ENCODE data around the gene PLCB2.

The PLCB2 gene

DNA sequence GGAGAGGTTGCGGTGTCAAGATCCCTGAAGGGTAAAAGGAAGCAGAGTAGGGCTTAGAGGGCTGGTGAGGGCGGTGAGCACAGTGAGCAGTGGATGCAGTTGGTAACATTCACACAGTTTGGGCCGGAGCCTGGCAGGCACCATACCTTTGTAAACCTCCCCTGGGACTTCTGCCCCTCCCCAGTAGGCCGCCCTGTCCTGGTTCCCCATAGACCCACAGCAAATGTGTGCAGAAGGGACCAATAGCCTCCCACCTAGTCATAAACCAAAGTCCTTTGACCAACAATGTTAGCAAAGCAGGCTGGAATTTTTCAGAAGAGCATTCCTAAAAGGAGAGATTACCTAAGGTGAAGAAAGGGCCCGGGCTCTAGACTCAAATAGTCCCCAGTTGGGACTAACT lies 41.4 kb upstream of the PLCB2 start:
- H3K4me3 ChIP-seq (replicated peaks; ENCODE audit: low read depth, low read length), result no peak overlapping the region
- no peak for DNase-seq (ENCODE audit: extremely low read depth, low read depth)
- TF ChIP-seq, protein P1, sequence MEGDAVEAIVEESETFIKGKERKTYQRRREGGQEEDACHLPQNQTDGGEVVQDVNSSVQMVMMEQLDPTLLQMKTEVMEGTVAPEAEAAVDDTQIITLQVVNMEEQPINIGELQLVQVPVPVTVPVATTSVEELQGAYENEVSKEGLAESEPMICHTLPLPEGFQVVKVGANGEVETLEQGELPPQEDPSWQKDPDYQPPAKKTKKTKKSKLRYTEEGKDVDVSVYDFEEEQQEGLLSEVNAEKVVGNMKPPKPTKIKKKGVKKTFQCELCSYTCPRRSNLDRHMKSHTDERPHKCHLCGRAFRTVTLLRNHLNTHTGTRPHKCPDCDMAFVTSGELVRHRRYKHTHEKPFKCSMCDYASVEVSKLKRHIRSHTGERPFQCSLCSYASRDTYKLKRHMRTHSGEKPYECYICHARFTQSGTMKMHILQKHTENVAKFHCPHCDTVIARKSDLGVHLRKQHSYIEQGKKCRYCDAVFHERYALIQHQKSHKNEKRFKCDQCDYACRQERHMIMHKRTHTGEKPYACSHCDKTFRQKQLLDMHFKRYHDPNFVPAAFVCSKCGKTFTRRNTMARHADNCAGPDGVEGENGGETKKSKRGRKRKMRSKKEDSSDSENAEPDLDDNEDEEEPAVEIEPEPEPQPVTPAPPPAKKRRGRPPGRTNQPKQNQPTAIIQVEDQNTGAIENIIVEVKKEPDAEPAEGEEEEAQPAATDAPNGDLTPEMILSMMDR (IDR thresholded peaks at IDR 0.05; ENCODE audit: low read depth, low read length, missing control alignments), result no peak

DNA sequence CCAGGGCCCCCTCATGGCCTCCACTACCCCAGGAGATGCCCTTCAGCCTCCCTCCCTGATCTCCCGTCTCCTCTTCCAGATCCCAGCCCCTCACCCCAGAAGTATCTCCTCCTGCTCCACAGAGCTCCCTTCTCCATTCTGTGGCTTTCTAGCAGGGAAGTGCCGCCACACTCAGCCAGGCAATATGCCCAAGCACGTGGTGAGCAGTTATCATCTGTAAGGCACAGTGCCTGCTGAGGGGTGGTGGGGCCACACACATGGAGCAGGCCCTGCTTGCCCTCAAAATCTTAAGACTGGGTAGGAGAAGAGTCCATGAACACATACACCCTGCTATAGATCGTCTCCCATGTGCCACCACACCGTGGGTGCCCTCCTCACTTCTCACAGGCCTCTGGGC lies 40.7 kb upstream of the PLCB2 start:
- no peak overlapping the region for H3K4me3 ChIP-seq (replicated peaks; ENCODE audit: low read depth, low read length)
- no peak for DNase-seq (ENCODE audit: extremely low read depth, low read depth)
- TF ChIP-seq, protein P1 (IDR thresholded peaks at IDR 0.05; ENCODE audit: low read depth, low read length, missing control alignments), result no peak

DNA sequence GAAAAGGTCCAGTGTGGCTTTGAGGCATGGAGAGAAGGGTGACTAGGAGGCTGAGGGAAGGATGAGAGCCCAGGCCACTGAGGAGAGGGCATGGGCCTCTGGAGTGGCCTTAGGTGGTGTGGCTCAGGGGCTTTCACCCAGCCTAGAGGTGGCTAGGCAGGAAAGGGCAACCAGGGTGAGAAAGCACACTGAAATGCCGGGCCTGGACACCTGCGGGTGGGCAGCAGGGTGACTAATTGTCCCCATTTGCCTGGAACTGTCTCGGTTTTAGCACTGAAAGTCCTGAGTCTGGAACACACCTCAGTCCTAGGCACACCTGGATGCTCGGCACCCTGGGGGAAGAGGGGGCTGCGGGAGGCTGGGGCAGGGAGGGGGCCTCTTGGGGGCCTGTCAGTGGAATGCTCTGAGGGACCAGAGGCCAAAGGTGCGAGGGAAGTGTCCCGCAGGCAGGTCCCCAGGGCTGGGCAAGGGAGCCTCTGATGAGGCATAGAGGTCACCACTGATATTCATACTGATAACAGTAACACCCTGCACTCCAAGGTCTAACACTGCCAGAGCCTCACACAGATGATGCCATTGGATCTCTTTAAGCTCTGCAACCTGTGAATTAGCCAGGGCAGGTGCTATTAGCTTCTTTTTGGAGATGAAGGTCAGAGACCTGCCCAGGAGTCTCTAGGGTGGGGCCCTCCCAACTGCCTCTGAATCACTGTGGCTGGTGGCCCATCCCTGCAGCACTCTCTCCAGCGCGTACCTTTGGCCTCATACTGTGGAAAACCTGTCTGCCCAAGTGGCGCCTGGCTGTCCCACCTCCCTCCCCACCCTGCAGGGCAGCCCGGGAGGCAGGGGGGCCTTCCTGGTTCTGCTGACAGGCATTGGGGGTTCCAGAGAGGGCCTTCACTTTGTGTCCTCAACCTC lies 40.1 kb upstream of the PLCB2 start:
- no peak overlapping the region for H3K4me3 ChIP-seq (replicated peaks; ENCODE audit: low read depth, low read length)
- no peak for DNase-seq (ENCODE audit: extremely low read depth, low read depth)
- TF ChIP-seq, protein P1 (IDR thresholded peaks at IDR 0.05; ENCODE audit: low read depth, low read length, missing control alignments), result no peak

DNA sequence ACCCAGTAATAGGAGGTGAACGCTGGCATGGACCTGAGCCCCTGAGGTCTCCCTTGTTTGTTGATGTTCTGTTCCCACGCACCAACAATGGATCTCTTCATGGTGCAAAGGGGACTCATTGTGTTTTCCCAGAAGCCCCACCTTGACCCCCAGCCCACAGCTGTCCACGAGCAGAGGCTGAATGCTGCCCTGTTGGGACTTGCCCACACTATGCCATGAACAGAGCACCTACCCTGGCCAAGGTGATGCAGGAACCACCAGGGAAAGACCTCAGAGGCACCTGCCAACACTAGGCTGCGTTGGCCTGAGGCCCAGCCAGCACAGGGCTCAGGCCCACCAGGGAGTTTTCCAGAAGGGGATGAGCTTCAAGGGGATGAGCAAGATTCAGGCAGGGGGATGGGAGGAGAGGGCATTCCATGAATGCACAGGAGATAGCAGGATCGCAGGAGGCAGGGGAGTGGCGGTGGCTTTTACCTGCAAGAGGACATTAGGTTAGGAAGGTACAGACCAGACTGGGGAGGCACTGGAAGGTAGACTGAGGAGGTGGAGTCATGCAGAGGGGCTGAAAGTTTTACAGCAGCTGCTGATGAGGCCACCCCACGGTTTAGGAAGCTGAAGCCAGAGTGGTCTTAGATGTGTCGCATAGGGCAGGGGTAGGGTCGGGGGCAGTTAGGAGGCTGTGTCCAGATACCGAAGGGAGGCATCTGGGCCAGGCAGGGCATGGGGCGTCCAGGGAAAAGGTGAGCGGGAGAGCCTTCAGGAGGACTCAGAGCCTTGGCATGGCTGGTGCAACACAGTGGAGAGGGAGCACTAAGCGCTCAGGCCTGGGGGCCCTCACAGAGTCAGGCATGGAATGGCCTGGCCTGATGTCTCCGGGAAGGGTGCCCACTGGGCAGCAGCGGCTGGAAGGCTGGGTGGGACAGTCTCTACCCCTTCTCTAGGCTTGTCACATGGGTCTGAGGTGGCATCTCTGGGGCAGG lies 39.1 kb upstream of the PLCB2 start:
- TF ChIP-seq, protein P1 (IDR thresholded peaks at IDR 0.05; ENCODE audit: low read depth, low read length, missing control alignments), result no peak
- no peak for DNase-seq (ENCODE audit: extremely low read depth, low read depth)
- H3K4me3 ChIP-seq (replicated peaks; ENCODE audit: low read depth, low read length), result no peak overlapping the region

DNA sequence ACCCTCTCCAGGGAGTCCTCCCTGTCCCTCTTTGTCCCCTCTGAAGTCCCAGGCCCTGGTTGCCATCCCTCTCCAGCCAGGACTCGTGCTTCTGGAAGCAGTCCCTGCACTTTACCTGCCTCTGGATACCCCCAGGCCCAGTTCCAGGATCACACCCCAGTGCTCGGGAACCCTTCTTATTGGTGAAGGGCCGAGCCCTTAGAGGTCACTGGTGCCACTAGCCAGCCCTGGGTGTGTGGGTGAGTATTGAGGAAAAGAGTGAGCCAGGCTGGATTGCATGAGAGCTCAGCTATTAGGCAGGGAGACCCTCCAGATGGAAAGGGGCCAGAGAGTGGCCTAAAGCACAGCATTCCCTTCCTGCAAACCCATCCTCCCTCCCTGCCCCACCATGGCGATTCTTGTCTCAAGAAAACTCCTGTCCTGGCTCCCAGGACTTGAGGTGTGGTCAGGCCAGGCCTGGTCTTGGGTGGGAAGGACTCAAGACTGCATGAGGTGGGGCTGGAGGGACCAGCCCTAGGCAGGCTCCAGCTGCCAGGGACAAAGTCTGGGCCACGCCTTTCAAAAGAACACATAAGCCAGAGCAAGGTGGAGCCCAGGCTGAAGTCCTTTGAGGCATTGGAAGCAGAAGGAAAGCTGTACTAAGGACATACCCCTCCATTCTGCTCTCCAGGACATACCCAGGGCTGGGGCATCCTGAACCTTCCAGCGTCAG lies 38.3 kb upstream of the PLCB2 start:
- TF ChIP-seq, protein P1 (IDR thresholded peaks at IDR 0.05; ENCODE audit: low read depth, low read length, missing control alignments), result no peak
- DNase-seq (ENCODE audit: extremely low read depth, low read depth), result no peak

DNA sequence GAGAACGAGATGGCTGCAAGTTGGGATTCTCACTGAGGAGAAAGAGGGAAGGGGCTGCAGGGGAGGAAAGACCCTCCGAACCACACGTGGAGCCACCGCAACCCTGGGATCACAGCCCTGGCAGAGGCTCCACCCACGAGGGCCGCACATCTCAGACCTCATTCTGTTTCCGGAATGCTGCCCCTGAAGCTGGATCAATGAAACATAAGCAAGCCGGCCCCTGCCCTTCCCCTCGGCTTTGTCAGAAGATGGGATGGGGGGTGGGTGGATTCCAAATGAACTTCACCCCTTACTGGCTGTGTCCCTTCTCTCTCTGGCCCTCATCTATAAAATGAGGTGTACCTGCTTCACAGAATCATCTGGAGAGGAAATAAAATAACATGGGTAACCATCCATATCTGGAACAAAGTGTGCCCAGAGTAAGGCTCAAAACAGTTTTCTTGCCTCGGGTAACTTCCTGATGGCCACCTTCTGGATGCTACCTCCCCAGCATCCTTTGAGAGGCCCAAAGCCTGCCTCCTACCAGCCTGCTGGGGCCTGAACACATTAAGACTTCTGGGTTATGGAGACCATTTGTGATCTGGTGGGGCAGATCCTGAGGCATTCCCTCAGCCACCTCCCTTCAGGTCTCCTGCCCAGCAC lies 37.6 kb upstream of the PLCB2 start:
- H3K4me3 ChIP-seq (replicated peaks; ENCODE audit: low read depth, low read length), result no peak overlapping the region
- DNase-seq (ENCODE audit: extremely low read depth, low read depth), result no peak
- TF ChIP-seq, protein P1 (IDR thresholded peaks at IDR 0.05; ENCODE audit: low read depth, low read length, missing control alignments), result no peak

More for the DNA sequence above, 38.3 kb upstream of the PLCB2 start:
- no peak overlapping the region for H3K4me3 ChIP-seq (replicated peaks; ENCODE audit: low read depth, low read length)

All from HFF-Myc (cell line).